GM21786 (cell line): ENCODE measurements around the gene BCDIN3D.

Experiments
- ATAC-seq: cut with Tn5 transposase; IDR thresholded peaks from one replicate; pipeline ENCODE4 v1.9.1; 2021; ENCODE audit not compliant: unreplicated experiment

Gene BCDIN3D

DNA sequence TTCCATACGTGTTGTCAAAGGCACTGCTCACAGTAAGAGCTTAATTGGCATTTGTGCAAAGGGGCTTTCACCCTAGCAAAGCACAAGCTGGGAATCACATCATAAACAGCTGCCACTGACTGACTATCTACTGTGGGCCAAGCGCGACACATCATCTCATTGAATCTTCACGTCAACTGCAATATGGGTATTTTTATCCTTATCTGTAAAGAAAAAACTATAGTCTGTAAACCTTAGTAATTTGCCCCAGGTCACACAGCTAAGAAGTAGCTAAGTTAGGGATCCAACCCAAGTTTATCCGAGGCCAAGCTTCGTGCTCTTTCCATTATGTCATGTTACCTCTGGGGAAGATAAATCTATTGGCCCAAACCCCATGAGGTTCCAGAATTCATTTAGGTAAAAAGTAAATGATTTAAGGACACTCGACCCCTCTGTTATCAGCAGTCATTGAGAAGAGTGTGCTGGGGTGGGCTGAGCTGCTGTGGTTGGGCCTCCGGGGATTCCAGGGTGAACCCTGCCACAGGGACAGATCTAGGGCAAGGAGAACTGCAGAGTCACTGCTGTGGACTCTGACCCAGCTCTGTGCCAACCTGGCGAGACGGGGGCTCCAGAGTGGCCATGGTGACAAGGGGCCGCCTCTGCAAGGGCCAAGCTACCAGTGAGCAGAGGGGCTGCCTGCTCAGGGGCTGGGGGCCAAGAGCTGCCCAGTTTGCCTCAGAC is 42.3 kb downstream of the BCDIN3D start:
- ATAC-seq: no peak

DNA sequence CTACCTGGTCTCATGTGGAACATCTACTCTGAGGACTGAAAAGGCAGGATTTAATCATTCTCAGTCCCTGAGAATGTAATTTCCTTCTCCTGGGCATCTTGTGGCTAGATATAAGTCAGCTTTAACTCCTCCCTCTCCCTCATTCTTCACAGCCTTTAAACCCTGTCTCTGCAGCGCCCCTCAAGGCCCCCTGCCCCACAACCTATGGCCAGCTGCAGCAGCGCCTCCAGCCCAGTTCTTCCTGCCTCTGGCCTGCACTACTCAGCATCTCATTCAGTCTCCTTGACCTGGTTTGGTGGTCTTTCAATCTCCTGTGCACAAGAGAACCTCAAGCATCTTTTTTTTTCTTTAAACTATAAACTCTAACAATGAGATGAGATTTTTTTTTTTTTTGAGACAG is 44.0 kb downstream of the BCDIN3D start:
- ATAC-seq: no peak

DNA sequence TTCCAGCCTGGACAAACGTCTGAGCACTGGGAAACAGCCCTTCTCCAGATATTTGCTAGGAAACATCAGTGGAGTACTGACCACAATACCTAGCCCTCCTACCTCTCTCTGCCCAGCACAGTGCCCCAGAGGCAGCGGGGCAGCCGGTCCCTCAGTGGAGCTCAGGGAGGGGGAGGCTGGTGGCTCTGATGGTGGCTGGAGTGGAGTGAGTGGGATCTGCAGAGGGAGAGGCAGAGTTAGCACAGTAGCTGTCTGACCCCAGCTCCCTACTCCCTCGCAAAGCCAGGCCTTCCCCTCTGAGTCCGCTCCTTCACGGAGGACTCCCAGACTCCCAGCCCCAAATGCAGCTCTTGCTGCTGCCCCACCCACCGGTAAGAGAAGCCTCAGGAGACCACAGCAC is 44.7 kb downstream of the BCDIN3D start:
- ATAC-seq: no peak

DNA sequence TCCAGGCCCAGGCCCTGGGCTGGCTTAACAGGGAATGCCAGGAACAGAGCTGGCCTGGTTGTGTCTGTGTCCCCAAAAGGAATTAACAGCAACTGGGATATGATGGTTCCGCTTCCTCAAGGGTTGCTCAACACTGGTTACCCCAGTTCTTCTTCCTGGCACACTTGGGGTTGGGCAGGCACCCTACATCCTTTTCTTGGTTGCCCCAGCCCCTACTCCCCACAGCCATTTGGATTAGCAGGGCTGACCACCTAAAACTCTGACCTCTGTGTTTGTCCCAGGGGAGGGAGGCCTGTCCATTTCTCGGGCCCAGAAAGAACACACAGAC is 45.5 kb downstream of the BCDIN3D start:
- ATAC-seq: no peak

DNA sequence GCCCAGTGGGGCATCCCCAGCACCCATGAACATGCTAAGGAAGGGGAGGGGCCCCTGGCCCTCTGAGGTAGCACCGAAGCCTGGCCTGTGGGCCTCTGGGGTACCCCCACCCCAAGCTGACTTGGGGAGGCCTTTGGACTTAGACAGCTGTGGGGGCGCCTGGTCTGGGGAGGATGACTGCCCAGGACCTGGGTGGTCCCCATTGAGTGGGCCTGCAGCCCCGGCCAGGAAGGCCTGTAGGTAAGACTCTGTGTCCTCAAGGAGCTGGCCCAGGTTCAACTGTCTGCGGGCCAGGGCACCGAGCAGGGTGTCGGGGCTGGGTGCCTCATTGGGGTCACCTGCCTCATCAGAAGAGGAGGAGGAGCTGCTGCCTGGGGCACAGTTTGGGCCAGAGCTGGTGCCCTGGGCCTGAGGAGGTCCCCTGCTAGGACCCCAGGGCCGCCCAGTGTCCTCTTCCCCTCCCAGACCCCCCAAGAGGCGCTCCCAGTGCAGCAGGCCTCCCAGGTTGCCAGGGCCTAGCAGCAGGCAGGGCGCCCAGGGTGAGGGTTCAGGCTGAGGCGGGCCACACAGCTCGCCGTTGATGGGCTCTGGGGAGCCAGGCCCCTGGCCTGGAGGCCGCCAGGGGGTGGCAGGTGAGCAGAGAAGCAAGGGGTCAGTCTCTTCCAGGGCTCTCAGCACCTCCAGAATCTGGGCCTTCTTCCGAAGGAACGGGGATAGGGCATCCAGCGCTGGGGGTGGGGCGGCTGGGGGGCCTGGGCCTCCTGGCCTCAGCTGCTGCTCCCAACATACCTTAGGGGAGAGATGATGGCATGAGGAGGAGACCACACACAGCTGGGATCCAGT is 46.1 kb downstream of the BCDIN3D start:
- ATAC-seq: no peak

DNA sequence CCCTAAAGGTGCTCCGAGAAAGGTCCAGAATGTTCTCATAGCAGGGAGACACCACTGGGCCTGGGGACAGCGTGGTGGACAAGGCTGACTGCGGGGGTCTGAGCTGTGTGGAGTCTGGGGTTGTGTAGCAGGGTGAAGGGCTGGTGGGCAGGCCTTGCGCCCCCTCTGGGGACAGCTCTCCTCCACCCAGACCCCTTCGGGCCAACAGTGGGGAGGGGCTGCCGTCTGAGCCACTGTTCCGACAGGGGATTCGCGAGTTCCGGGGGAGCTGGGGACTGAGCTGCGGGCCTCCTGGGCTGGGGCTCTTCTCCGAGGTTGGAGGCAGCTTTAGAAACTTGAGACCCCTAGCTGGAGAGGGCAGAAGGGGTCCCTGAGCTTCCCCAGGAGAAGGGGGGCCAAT is 46.8 kb downstream of the BCDIN3D start:
- ATAC-seq: no peak

DNA sequence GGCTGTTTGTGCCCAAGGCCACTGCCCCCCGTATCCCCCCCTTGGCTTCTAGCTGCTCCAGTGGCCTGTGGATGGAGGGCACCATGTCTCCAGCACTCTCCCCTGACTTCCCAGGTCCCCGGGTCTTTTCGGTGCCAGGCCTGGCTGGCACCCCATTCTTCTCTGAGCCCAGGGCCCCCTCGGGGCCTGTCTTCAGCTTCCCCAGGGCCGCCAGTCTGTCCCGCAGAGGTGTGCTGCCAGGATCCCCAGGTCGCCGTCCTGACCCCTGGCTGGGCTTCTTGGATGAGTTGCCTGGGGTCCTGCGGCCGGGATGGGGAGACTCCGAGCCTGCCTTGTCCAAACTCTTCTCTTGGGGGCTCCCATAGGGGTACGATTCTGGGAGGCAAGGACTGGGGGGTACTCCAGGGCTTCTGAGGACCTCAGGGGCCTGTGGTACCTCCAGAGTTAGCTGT is 47.2 kb downstream of the BCDIN3D start:
- no peak for ATAC-seq

DNA sequence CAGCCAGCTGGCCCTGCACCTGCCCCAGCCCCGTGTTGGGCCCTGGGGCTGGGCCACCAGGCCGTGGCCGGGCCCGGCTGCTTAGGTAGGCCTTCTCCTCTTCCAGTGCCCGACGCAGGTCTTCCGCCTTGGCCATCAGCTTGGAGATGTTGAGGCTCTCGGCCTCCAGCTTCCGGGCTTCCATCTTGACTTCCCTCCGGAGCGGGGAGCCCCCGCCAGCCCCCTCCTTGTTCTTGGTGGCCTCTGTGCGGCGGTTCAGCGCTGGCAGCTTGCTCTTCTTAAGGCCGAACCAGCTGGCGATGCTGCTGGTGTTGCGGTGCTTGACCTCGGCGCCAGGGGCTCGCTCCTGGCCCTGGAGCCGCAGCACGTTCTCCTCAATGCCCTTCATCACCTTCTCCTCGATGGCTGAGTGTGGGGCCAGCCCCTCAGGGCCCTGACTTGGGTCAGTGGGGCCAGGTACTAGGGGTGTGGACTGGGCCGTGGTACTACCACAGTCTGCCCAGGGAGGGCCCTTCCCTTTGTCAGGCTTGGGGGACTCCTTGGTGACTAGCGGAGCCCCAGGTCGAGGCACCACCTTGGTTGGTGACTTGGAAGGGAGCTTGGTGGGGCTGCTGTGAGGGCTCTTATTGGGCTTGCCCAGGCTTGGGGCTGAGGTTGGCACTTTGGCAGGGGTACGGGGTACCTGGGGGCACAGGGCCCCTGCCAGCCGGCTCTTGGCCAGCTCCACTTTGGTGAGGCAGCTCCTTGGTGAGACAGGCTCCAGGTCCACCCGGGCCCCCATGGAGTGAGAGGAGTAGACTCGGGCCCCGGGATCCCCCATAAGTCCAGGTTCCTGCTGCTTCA is 47.9 kb downstream of the BCDIN3D start:
- ATAC-seq: no peak

DNA sequence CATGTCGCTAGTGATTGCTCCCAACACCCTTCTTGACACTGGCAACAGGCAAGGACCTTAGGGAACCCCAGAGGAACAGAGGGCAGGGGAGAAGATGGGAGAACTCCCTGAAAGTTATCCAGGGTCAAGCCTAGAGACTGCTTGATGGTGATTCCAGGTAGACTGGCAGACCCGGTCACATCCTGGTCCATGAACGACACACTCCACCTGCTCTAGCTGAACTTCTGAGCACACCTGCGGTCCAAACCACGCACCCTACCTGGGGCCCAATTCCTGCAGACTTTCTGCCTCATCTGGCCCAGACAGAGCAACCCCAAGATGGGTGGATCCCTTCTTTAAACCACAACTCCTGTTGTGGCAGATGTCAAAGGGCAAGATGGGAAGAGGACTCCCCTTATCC is 48.9 kb downstream of the BCDIN3D start:
- no peak for ATAC-seq

DNA sequence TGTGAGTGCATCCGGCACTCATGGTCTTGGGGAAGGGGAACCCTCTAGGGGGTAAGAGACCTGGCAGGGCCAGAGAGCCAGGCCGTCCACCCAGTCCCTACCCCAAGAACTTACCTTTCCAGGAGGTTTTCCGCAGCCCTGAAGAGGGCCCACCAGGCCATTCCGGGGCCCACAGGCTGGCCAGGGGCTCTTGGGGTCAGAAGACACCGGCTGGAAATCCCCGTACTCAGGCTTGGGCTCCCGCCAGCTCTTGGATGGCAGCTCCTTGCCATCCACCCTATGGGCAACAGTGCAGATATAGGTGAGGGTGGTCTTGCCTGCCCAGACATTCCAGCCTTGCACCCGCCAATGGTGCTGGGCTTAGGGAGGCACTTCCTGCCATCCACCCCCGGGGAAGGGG is 49.3 kb downstream of the BCDIN3D start:
- ATAC-seq: no peak

DNA sequence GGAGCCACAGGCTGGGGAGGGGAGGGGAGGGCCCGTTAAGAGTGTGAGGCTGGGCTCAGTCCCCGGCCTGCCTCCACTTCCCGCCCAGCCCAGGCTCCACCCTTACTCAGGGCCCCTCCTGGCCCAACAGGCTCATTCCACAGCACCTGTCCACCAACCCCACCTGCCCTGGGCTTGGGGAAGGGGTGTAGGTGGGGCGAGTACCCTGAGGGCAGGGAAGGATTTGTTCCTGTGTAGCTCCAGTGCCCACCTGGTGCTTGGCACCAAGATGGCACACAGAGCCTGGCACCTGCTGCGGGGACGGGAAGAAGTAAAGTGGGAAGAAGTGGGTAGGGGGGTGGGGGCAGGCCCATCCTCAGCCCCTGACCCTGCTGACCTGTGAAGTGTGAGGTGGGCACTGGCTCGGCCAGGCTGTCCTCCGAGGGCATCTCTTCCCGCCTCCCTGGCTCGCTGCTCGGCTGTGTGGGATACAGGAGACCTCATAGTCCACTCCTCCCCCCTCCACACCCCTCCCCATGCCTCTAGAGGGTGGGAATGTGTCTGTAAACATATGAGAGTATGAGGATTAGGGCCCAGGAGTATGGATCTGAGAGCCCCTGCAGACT is 49.8 kb downstream of the BCDIN3D start:
- ATAC-seq: no peak

DNA sequence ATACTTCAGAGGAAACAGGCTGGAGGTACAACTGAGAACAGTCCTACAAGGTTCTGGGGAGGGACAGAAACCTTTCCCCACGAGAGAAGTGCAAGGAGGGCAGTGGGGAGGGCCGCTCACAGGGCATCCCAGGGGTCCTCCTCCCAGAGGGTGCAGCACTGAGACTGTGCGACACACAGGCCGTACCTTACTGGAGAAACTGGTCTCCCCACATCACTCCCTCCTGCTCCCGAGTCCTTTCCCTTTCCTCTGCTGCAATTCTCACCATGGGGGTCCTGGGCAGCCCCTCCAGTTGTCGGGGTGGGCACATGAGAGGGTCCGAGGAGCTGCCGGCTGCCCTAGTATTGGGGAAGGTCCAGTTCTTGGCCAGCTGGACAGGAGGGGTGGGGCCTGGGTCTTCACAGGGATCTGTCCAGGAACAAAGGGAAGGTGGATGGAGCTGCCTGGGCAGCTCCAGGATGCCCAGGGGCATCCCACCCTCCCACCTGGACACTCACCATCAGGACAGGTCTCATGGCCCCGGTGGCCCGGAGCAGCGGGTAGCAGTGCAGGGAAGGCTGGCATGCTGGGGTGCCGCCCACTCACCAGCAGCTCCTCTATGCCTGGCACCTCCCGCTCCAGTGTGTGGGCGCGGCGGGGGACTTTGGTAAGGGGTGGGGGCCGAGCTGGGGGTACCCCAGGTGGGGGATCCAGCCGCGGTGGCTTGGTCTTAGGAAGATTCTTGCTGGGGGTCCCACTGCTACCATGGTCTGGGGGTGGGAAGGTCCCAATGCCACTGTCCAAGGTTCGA is 50.5 kb downstream of the BCDIN3D start:
- no peak for ATAC-seq

DNA sequence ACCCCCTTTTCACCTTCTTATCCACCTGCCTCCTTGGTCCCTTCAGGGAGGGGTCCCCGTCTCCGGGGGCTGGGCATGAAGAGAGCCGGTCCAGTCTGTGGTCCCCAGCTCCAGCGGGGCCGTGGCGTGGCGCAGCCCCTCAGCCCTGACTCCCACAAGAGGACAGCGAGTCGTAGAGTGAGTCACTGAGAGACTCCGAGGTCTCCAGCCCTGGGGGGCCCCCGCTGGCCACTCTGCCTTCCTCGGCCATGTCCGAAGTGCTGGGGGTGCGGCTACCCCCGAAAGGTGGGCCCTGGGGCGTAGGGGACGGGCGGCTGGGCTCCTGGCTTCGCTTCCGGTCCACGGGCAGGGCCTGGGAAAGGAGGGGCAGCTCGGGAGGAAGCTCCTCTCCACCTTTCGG is 51.2 kb downstream of the BCDIN3D start:
- no peak for ATAC-seq

DNA sequence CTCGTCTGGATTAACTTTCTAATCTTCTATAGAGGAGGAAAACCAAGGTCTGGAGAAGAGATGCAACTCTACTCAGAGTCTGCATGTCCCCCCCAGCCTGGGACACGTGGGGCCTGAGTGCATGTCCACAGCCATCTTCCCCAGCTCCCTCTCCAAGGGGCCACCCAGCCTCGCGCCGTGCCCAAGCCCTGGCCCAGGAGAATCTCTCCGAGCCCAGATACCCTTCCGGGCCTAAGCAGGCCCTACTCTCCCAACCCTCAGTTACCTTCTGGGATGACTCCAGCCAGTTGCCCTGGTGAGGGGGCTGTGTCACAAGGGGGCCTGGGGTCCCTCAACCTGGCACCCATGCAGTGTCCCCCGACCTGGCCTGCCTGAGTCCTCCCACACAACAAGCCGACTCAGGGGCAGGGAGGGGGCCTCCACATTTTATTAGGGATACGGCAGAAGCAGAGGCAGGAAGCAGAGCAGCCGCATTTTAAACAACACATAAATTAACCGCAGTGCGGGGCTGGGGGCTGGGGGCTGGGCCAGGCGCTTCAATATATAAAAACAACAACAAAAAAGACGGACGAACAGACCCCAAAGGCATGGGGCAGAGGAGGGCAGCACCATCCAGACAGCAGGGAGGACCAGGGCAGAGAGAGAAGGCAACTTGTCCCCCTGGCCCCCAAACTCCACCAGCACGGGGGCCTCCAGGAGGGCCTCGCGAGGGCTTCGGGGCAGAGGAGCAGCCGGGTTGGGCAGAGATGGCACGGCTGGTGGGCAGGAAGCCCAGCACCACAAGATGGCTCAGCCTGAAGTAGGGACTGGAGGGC is 52.0 kb downstream of the BCDIN3D start:
- ATAC-seq: no peak

DNA sequence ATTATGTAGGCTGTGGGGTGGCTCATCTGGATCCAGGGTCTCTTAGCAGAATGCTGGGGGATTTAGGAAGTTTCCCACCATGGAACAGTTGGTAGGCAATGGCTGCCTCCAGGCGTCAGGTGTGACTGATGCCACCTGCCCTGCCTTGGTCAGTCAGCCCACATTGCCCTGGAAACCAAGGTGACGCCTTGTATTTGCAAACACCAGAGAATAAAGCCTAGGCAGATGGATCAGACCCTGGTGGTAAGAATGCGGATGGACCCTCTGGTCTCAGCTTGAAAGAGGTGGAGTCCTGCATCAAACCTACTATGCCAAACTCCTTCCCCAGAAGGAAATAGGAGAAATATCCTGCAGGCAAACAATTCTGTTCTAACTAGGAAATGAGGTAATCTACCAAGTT is 52.9 kb downstream of the BCDIN3D start:
- no peak for ATAC-seq

DNA sequence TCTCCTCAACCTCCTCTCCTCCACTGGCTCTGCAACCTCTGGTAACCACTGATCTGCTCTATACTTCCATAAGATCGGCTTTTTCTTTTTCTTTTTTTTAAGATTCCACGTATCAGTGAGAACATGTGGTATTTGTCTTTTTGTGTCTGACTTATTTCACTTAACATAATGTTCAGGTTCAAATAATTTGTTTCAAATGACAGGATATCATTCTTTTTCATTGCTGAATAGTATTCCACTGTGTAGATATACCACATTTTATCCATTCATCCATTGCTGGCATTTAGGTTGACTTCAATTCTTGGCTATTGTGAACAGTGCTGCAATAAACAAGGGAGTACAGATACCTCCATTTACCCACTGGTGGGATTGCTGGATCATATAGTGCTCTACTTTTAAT is 55.2 kb downstream of the BCDIN3D start:
- no peak for ATAC-seq
